Osteocyte (in vitro differentiated cells): ENCODE results near the gene ROBO3. TPM values are rescaled to one million over a fixed set of nuclear protein-coding genes. Genes with fewer than 3 reads are reported as not detected.

ENCODE experiments used
- DNase-seq: peaks from one replicate; pipeline ENCODE4 v3.0.0; 2021; ENCODE audit warnings: mixed read lengths; ENCODE audit not compliant: unreplicated experiment; ENCODE audit errors: extremely low spot score
- H3K27ac Mint-ChIP-seq: one replicate; pipeline ENCODE4 v1.8.0; 2021; ENCODE audit warnings: mild to moderate bottlenecking, mixed read lengths; ENCODE audit not compliant: unreplicated experiment
- H3K27me3 Mint-ChIP-seq: one replicate; pipeline ENCODE4 v1.8.0; 2021; ENCODE audit warnings: mixed read lengths; ENCODE audit not compliant: unreplicated experiment
- H3K36me3 Mint-ChIP-seq: one replicate; pipeline ENCODE4 v1.8.0; 2021; ENCODE audit warnings: mixed read lengths; ENCODE audit not compliant: unreplicated experiment
- H3K4me1 Mint-ChIP-seq: one replicate; pipeline ENCODE4 v1.8.0; 2021; ENCODE audit warnings: mixed read lengths; ENCODE audit not compliant: unreplicated experiment
- H3K4me3 Mint-ChIP-seq: one replicate; pipeline ENCODE4 v1.8.0; 2021; ENCODE audit warnings: mild to moderate bottlenecking, moderate library complexity, mixed read lengths; ENCODE audit not compliant: unreplicated experiment
- H3K9me3 Mint-ChIP-seq: one replicate; pipeline ENCODE4 v1.8.0; 2021; ENCODE audit warnings: mixed read lengths; ENCODE audit not compliant: unreplicated experiment
- CTCF ChIP-seq: fragments of 200-600 bp; sonication (generic); IDR thresholded peaks from 2 replicates; pipeline ENCODE4 v1.5.0; 2021; ENCODE audit warnings: antibody characterized with exemption, mild to moderate bottlenecking, moderate library complexity
- total RNA-seq: library from RNA; stranded (reverse); gene quantifications from 2 replicates; pipeline ENCODE4 v1.2.1, GENCODE V29; 2021

The ROBO3 gene
- total RNA-seq, 1 donor from 2014 or later, result 14.5 TPM

GRCh38 chr11:124867700-124868099 is 2.5 kb downstream of the ROBO3 start:
- Mint-ChIP-seq H3K36me3 (no peaks in the 10 kb centered on the region), H3K4me3 (no peak overlapping the region), H3K27ac (no peak overlapping the region), H3K4me1 (peaks cover 26% of the 10 kb centered on the region), H3K27me3 (peaks cover 96% of the 10 kb centered on the region), H3K9me3 (no peaks in the 10 kb centered on the region)
- TF ChIP-seq CTCF, result peak; percentile 64
- no peak for DNase-seq

DNA sequence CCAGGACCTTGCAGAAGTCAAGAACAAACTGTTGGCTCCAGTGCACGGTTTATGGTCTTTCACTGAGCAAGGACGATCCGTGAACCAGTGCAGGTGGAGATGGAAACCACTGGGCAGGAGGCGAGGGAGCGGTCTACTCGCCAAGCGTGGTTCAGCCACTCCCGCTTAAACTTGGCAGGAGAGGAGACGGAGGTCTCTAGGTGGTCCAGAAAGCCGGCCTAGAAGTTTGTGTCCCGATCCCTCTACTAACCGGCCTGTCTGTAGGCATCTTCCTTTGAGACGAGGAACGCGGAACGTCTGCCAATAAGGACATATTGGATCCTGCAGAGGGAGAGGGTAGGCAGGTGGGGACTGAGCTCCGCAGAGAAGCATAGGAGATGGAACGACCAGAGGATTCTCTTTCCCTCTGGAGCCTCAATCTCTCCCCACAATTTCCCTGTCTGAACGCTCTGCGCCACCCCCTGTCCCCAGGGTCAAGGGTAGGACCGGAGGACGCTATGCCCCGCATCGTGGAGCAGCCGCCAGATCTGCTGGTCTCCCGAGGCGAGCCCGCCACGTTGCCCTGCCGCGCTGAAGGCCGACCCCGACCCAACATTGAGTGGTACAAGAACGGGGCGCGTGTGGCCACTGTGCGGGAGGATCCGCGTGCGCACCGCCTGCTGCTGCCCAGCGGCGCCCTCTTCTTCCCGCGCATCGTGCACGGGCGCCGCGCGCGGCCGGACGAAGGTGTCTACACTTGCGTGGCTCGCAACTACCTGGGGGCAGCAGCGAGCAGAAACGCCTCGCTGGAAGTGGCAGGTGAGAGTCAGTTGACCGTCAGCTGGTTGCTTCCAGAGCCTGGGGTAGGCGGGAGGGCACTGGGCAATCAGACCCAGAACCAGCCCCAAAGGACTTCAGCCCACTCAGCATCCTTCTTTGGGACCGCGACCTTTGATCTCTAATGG is 3.4 kb downstream of the ROBO3 start:
- peaks cover 96% of the 10 kb centered on the region for H3K27me3 Mint-ChIP-seq
- H3K4me1 Mint-ChIP-seq, result peaks cover 18% of the 10 kb centered on the region
- no peak for TF ChIP-seq CTCF
- H3K4me3 Mint-ChIP-seq, result no peak overlapping the region
- no peaks in the 10 kb centered on the region for H3K36me3 Mint-ChIP-seq
- H3K27ac Mint-ChIP-seq, result no peak overlapping the region
- H3K9me3 Mint-ChIP-seq, result no peaks in the 10 kb centered on the region
- DNase-seq, result no peak

DNA sequence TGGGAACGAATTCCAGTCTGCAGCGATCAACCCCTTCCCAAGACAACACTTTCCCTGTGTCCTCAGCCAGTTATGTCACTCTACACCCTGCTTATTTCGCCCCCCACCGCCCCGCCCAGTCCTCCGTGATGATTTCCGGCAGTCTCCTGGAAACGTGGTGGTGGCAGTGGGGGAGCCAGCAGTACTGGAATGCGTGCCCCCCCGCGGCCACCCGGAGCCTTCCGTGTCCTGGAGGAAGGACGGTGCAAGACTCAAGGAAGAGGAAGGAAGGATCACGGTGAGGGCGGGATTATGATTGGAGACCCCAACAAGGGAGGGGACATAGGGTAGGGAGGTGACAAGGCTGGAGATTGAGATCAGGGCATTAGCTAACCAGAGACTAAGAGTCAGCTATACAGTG is 4.1 kb downstream of the ROBO3 start:
- no peak overlapping the region for H3K27ac Mint-ChIP-seq
- H3K4me1 Mint-ChIP-seq, result peaks cover 16% of the 10 kb centered on the region
- no peak for TF ChIP-seq CTCF
- DNase-seq, result no peak
- H3K27me3 Mint-ChIP-seq, result peaks cover 93% of the 10 kb centered on the region
- no peaks in the 10 kb centered on the region for H3K36me3 Mint-ChIP-seq
- H3K9me3 Mint-ChIP-seq, result no peaks in the 10 kb centered on the region
- H3K4me3 Mint-ChIP-seq, result no peak overlapping the region

DNA sequence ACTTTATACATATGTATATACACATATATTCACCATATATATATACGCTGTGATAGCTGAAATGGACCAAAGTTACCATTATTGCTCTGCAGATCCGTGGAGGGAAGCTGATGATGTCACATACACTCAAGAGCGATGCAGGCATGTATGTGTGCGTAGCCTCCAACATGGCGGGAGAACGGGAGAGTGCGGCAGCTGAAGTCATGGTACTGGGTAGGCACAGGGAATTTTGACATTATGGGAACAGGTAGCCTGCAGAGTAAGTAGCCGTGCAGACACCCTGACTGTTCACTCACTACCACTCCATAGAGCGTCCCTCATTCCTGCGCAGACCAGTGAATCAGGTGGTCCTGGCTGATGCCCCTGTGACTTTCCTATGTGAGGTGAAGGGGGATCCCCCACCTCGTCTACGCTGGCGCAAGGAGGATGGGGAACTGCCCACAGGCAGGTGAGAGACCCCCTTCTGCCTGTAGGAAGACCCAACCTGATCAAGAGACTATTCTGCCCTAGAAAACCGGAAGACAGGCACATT is 4.7 kb downstream of the ROBO3 start:
- Mint-ChIP-seq H3K36me3 (no peaks in the 10 kb centered on the region), H3K9me3 (no peaks in the 10 kb centered on the region), H3K4me1 (peaks cover 16% of the 10 kb centered on the region), H3K27me3 (peaks cover 87% of the 10 kb centered on the region), H3K27ac (no peak overlapping the region), H3K4me3 (no peak overlapping the region)
- TF ChIP-seq CTCF, result no peak
- no peak for DNase-seq

GRCh38 chr11:124870430-124870829 is 5.2 kb downstream of the ROBO3 start:
- no peaks in the 10 kb centered on the region for H3K36me3 Mint-ChIP-seq
- peaks cover 84% of the 10 kb centered on the region for H3K27me3 Mint-ChIP-seq
- DNase-seq, result no peak
- no peaks in the 10 kb centered on the region for H3K9me3 Mint-ChIP-seq
- no peak for TF ChIP-seq CTCF
- no peak overlapping the region for H3K4me3 Mint-ChIP-seq
- peaks cover 18% of the 10 kb centered on the region for H3K4me1 Mint-ChIP-seq
- H3K27ac Mint-ChIP-seq, result no peak overlapping the region
